K562 (cell line): ENCODE measurements around the gene CRYM. TPM values are rescaled to one million over a fixed set of nuclear protein-coding genes. Genes with fewer than 3 reads are reported as not detected.

Experiments
- ATAC-seq: fragments of 200-7000 bp; cut with Tn5 transposase; 3 replicates; pipeline ENCODE4 v1.9.1; 2020; ENCODE audit warnings: moderate library complexity
- BruUV-seq: library from RNA; stranded (reverse); fragments of 400-500 nt; replicated peaks from 2 replicates; lab custom pipeline; 2021; lab: Mats Ljungman, UMichigan
- CTCF ChIA-PET: fragments of 300-600 bp; formaldehyde crosslinking; extraction: SDS; loops from one replicate; lab custom pipeline; 2021; ENCODE audit warnings: low intra/inter-chr PET ratio; lab: Yijun Ruan, JAX
- POLR2A ChIA-PET: fragments of 300-600, 350-650 bp; sonication (Branson Sonifier 250); formaldehyde crosslinking; extraction: SDS; loops from one replicate; lab custom pipeline; 2021; ENCODE audit warnings: antibody characterized with exemption, inconsistent platforms; lab: Yijun Ruan, JAX
- DNase-seq, 4 experiments: peaks; one replicate each; pipeline versions ENCODE4 v3.0.0 to v3.0.0-alpha.2; 2011 to 2018; ENCODE audit warnings: low spot score in 3 of 4, mixed read lengths in 3 of 4; ENCODE audit errors: extremely low read depth in 1 of 4
- FAIRE-seq: peaks from 2 replicates; lab custom pipeline; 2011; peaks lifted over from hg19 to GRCh38; lab: Jason Lieb, UNC
- H2AFZ ChIP-seq: 2 replicates; pipeline ENCODE4 v1.6.0; 2011; ENCODE audit warnings: low read depth, low read length, control low read depth, inconsistent platforms
- H3K27ac ChIP-seq: fragments of 200-600 bp; 3 replicates; pipeline ENCODE4 v1.8.0; 2011; ENCODE audit warnings: low read depth, mild to moderate bottlenecking, control low read depth, inconsistent platforms, low read length, moderate library complexity, mixed read lengths; ENCODE audit errors: extremely low read depth
- H3K27me3 ChIP-seq, 2 experiments: fragments of 300-600 bp in 1 of 2; 2 replicates in 1 of 2; 3 replicates in 1 of 2; pipeline versions ENCODE4 v1.6.0 to v1.8.0; 2011; ENCODE audit warnings: inconsistent platforms in 2 of 2, low read length in 2 of 2, mild to moderate bottlenecking in 1 of 2, mixed read lengths in 1 of 2, moderate library complexity in 1 of 2; ENCODE audit not compliant: control insufficient read depth in 2 of 2, insufficient read depth in 2 of 2
- H3K36me3 ChIP-seq: fragments of 300-600 bp; 3 replicates; pipeline ENCODE4 v1.8.0; 2011; ENCODE audit warnings: mild to moderate bottlenecking, low read length, inconsistent platforms; ENCODE audit not compliant: control insufficient read depth, insufficient read depth
- H3K4me1 ChIP-seq, 2 experiments: fragments of 200-600 bp in 1 of 2; replicated peaks in 1 of 2; 2 replicates in 1 of 2; 3 replicates in 1 of 2; pipeline versions ENCODE4 v1.5.1 to v1.8.0; 2011; ENCODE audit warnings: inconsistent platforms in 2 of 2, low read length in 2 of 2, mild to moderate bottlenecking in 1 of 2, mixed read lengths in 1 of 2, moderate library complexity in 1 of 2; ENCODE audit not compliant: control insufficient read depth in 2 of 2, insufficient read depth in 2 of 2
- H3K4me2 ChIP-seq: 2 replicates; pipeline ENCODE4 v1.6.1; 2011; ENCODE audit warnings: low read length, control low read depth, inconsistent platforms, mixed read lengths; ENCODE audit not compliant: insufficient read depth
- H3K4me3 ChIP-seq: fragments of 200-600 bp; sonication (generic), shearing (Covaris generic); 2 replicates; pipeline ENCODE4 v1.5.1; 2016; ENCODE audit warnings: control low read depth, inconsistent platforms
- H3K79me2 ChIP-seq: fragments of 200-600 bp; 3 replicates; pipeline ENCODE4 v1.8.0; 2011; ENCODE audit warnings: low read length, inconsistent platforms; ENCODE audit not compliant: control insufficient read depth, insufficient read depth
- H3K9ac ChIP-seq, 2 experiments: 2 replicates each; pipeline versions ENCODE4 v1.6.0 to v1.6.1; 2011; ENCODE audit warnings: low read depth in 2 of 2, low read length in 2 of 2, control low read depth in 1 of 2, inconsistent platforms in 1 of 2, mild to moderate bottlenecking in 1 of 2, mixed read lengths in 1 of 2; ENCODE audit not compliant: insufficient read depth in 1 of 2
- H3K9me1 ChIP-seq: one replicate; pipeline ENCODE4 v1.6.0; 2011; ENCODE audit warnings: inconsistent platforms, mild to moderate bottlenecking, low read length, moderate library complexity; ENCODE audit not compliant: control insufficient read depth, insufficient read depth
- H3K9me3 ChIP-seq: replicated peaks from 2 replicates; pipeline ENCODE4 v1.5.1; 2011; ENCODE audit warnings: low read depth, low read length, inconsistent platforms; ENCODE audit not compliant: control insufficient read depth, insufficient read depth
- H4K20me1 ChIP-seq: replicated peaks from 2 replicates; pipeline ENCODE4 v1.6.1; 2011; ENCODE audit warnings: low read length, inconsistent platforms, mixed read lengths; ENCODE audit not compliant: control insufficient read depth, insufficient read depth
- ZKSCAN1 ChIP-seq: fragments of 150-350 bp; IDR thresholded peaks from 2 replicates; pipeline ENCODE4 v1.6.1; 2016; ENCODE audit warnings: low read depth, low read length
- ZNF121 ChIP-seq: sonication (generic); formaldehyde crosslinking; conservative IDR thresholded peaks from 2 replicates; pipeline ENCODE4 v1.8.0; 2022; ENCODE audit warnings: missing genetic modification reagents
- WGBS: fragments of 100-300 bp; shearing (Covaris generic); methylation state at CpG from one replicate; pipeline ENCODE4 v1.1.6; 2016; ENCODE audit warnings: low coverage, mixed read lengths; ENCODE audit not compliant: insufficient coverage; ENCODE audit errors: missing lambda C conversion rate; 5-methylcytosine and 5-hydroxymethylcytosine counted together
- in situ Hi-C: fragments of 300-500 bp; cut with MboI; formaldehyde crosslinking; loops from 4 replicates; pipeline ENCODE4 v1.15.0; 2018; ENCODE audit warnings: inconsistent platforms, mixed read lengths
- intact Hi-C: fragments of 100-400 bp; cut with micrococcal nuclease; formaldehyde crosslinking; loops from 2 replicates; pipeline ENCODE4 v1.14.2; 2022
- polyA plus RNA-seq, 8 experiments: library from polyadenylated mRNA; depleted of rRNA in 4 of 8; stranded (reverse) in 5 of 8; unstranded in 3 of 8; fragments of >200 nt; fragmentation: Nextera tagmentation in 2 of 8; fragmentation: Illumina TruSeq in 1 of 8; extraction: Ambion mirVana in 2 of 8; extraction: Trizol in 1 of 8; gene quantifications; 2 replicates each; pipeline versions ENCODE4 v1.2.1 to v1.2.3, GENCODE V29; 2011 to 2014; ENCODE audit warnings: inconsistent platforms in 1 of 8, missing spikeins in 1 of 8
- total RNA-seq, 7 experiments: library from RNA; depleted of rRNA in 6 of 7; stranded (reverse); fragments of >200 nt in 6 of 7; fragmentation: Illumina TruSeq in 2 of 7; extraction: Trizol in 2 of 7; gene quantifications; 2 replicates each; pipeline versions ENCODE4 v1.2.1 to v1.2.3, GENCODE V29; 2011 to 2021; ENCODE audit warnings: low replicate concordance in 1 of 7

Gene CRYM
- total and polyA plus RNA-seq, 9 of the 15 experiments (the other 6 are each of a cell fraction or from before 2014, with no cell fraction given) = 0.08 to 0.98 (median 0.47) TPM

- no peak for FAIRE-seq
- Histone ChIP-seq H3K27me3 (no peaks in the 10 kb centered on the region), H4K20me1 (no peaks in the 10 kb centered on the region), H3K4me2 (peak overlapping the region; percentile 58), H3K9ac (peak overlapping the region; percentile 23 to 74; a peak in 2 of 4 replicates), H3K9me1 (no peaks in the 10 kb centered on the region), H3K27ac (peak overlapping the region; percentile 49; the same call in 1 of the 3 replicates), H2AFZ (peak overlapping the region; percentile 82)
- intact Hi-C loops = no loop called here
- 80% methylated on average over 11 of the region's 12 CpGs for WGBS
- POLR2A ChIA-PET = interaction anchor here (1.2 to 1.4 kb wide), 2 partner anchors 10 to 32 kb away, joined by 4 to 5 read pairs; no protein-coding TSS in a partner anchor
- CTCF ChIA-PET = no interaction called here
- TF ChIP-seq ZNF121 (CRISPR knock-in tag) (peak; percentile 54), ZKSCAN1 (no peak)
- TF ChIP-seq, all 486 proteins: peak for 1
- ATAC-seq = no peak
- Histone ChIP-seq H3K4me3 (no peak overlapping the region), H3K9me3 (no peaks in the 10 kb centered on the region), H3K79me2 (no peaks in the 10 kb centered on the region), H3K36me3 (no peaks in the 10 kb centered on the region), H3K4me1 (peaks cover 29% of the 10 kb centered on the region in 2 experiments)
- BruUV-seq = no TSS peak
- DNase-seq = no peak
- in situ Hi-C loops = no loop called here
Measured at GRCh38 chr16:21262779-21263639, 15.1 kb downstream of the CRYM start.
